Liver (tissue), 9 donors: Measurements from ENCODE around the gene TSPAN19. TPM values are rescaled to one million over a fixed set of nuclear protein-coding genes. Genes with fewer than 3 reads are reported as not detected.

Experiments used
- DNase-seq: peaks from one replicate; pipeline ENCODE4 v3.0.0-alpha.2; 2017; ENCODE audit warnings: low spot score
- H3K27ac ChIP-seq, 2 donors: one replicate each; pipeline ENCODE4 v1.7.0; 2013; ENCODE audit warnings: inconsistent platforms in 2 of 2, low read length in 2 of 2, control low read depth in 1 of 2, low read depth in 1 of 2, mild to moderate bottlenecking in 1 of 2
- H3K27me3 ChIP-seq, 4 donors: one replicate each; pipeline versions ENCODE4 v1.6.1 to v1.7.0; 2013; ENCODE audit warnings: low read length in 3 of 4, inconsistent platforms in 1 of 4, mild to moderate bottlenecking in 1 of 4, moderate library complexity in 1 of 4; ENCODE audit not compliant: control insufficient read depth in 4 of 4, insufficient read depth in 4 of 4
- H3K36me3 ChIP-seq, 4 donors: one replicate each; pipeline versions ENCODE4 v1.6.1 to v1.7.0; 2013; ENCODE audit warnings: low read length in 3 of 4, mild to moderate bottlenecking in 3 of 4, low read depth in 1 of 4, moderate library complexity in 1 of 4; ENCODE audit not compliant: control insufficient read depth in 4 of 4, insufficient read depth in 3 of 4
- H3K4me1 ChIP-seq, 4 donors: one replicate each; pipeline versions ENCODE4 v1.6.1 to v1.7.0; 2013; ENCODE audit warnings: low read length in 3 of 4, mild to moderate bottlenecking in 3 of 4, moderate library complexity in 1 of 4; ENCODE audit not compliant: control insufficient read depth in 4 of 4, insufficient read depth in 4 of 4
- H3K4me3 ChIP-seq, 3 donors: one replicate each; pipeline versions ENCODE4 v1.6.1 to v1.7.0; 2013; ENCODE audit warnings: low read length in 3 of 3, control low read depth in 1 of 3, low read depth in 1 of 3, mild to moderate bottlenecking in 1 of 3
- H3K9ac ChIP-seq, 2 donors: one replicate each; pipeline ENCODE4 v1.7.0; 2013; ENCODE audit warnings: low read length in 2 of 2, mild to moderate bottlenecking in 2 of 2, moderate library complexity in 2 of 2, control low read depth in 1 of 2, low read depth in 1 of 2
- H3K9me3 ChIP-seq, 4 donors: one replicate each; pipeline versions ENCODE4 v1.6.1 to v1.7.0; 2013; ENCODE audit warnings: low read length in 3 of 4; ENCODE audit not compliant: control insufficient read depth in 4 of 4
- CTCF ChIP-seq: fragments of 150-350 bp; IDR thresholded peaks from 2 replicates; pipeline ENCODE4 v1.5.1; 2017; ENCODE audit warnings: improper control_type of control experiment, low read depth, low read length; ENCODE audit not compliant: missing input control
- EGR1 ChIP-seq, 2 donors: IDR thresholded peaks; 2 replicates each; pipeline ENCODE4 v1.6.1; 2016 to 2018; ENCODE audit warnings: antibody characterized with exemption in 2 of 2, low read depth in 2 of 2
- FOXA1 ChIP-seq: IDR thresholded peaks from 2 replicates; pipeline ENCODE4 v1.6.1; 2016; ENCODE audit warnings: antibody characterized with exemption
- FOXA2 ChIP-seq: IDR thresholded peaks from 2 replicates; pipeline ENCODE4 v1.6.1; 2016; ENCODE audit warnings: antibody characterized with exemption
- GABPA ChIP-seq, 2 donors: IDR thresholded peaks in 1 of 2; conservative IDR thresholded peaks in 1 of 2; 2 replicates each; pipeline ENCODE4 v1.6.1; 2016; ENCODE audit warnings: antibody characterized with exemption in 2 of 2, mild to moderate bottlenecking in 1 of 2, moderate library complexity in 1 of 2
- HNF4G ChIP-seq: IDR thresholded peaks from 2 replicates; pipeline ENCODE4 v1.6.1; 2016; ENCODE audit warnings: antibody characterized with exemption
- JUND ChIP-seq, 2 donors: IDR thresholded peaks; 2 replicates each; pipeline ENCODE4 v1.6.1; 2016; ENCODE audit warnings: antibody characterized with exemption in 2 of 2
- MAX ChIP-seq: IDR thresholded peaks from 2 replicates; pipeline ENCODE4 v1.6.1; 2016; ENCODE audit warnings: antibody characterized with exemption
- NR2F2 ChIP-seq: IDR thresholded peaks from 2 replicates; pipeline ENCODE4 v1.6.1; 2016; ENCODE audit warnings: antibody characterized with exemption
- RAD21 ChIP-seq, 2 donors: IDR thresholded peaks; 2 replicates each; pipeline ENCODE4 v1.6.1; 2016; ENCODE audit warnings: antibody characterized with exemption in 2 of 2, mild to moderate bottlenecking in 2 of 2
- RXRA ChIP-seq, 2 donors: IDR thresholded peaks; 2 replicates each; pipeline ENCODE4 v1.6.1; 2017 to 2018; ENCODE audit warnings: antibody characterized with exemption in 2 of 2, mild to moderate bottlenecking in 1 of 2
- SP1 ChIP-seq: IDR thresholded peaks from 2 replicates; pipeline ENCODE4 v1.6.1; 2018; ENCODE audit warnings: antibody characterized with exemption, mild to moderate bottlenecking
- TAF1 ChIP-seq: conservative IDR thresholded peaks from 2 replicates; pipeline ENCODE4 v1.6.1; 2016; ENCODE audit warnings: antibody characterized with exemption, mild to moderate bottlenecking
- YY1 ChIP-seq: IDR thresholded peaks from 2 replicates; pipeline ENCODE4 v1.6.1; 2016; ENCODE audit warnings: antibody characterized with exemption, mild to moderate bottlenecking
- ZBTB33 ChIP-seq: IDR thresholded peaks from 2 replicates; pipeline ENCODE4 v1.6.1; 2016; ENCODE audit warnings: antibody characterized with exemption
- WGBS: extraction: QIAGEN DNeasy Blood & Tissue Kit; methylation state at CpG from one replicate; pipeline ENCODE4 v1.1.7; 2013; 5-methylcytosine and 5-hydroxymethylcytosine counted together
- polyA plus RNA-seq, 2 donors: library from polyadenylated mRNA; stranded (reverse) in 1 of 2; unstranded in 1 of 2; fragments of 200-250 nt in 1 of 2; fragments of >200 nt in 1 of 2; fragmentation: Nextera tagmentation in 1 of 2; extraction: Ambion mirVana in 1 of 2; gene quantifications; one replicate each; pipeline versions ENCODE4 v1.2.1 to v1.2.3, GENCODE V29; 2013 to 2015
- total RNA-seq, 2 donors: library from RNA; depleted of rRNA; stranded (reverse); fragments of >200 nt; gene quantifications; one replicate each; pipeline ENCODE4 v1.2.3, GENCODE V29; 2014
- TF ChIP-seq, protein P1 (sequence below): IDR thresholded peaks from 2 replicates; pipeline ENCODE4 v1.6.1; 2016; ENCODE audit warnings: antibody characterized with exemption
- TF ChIP-seq, protein P2 (sequence below): IDR thresholded peaks from 2 replicates; pipeline ENCODE4 v1.6.1; 2016; ENCODE audit warnings: antibody characterized with exemption, mild to moderate bottlenecking
- donor health status: healthy.
- donor health status: healthy.
- donor health status: healthy.
- donor health status: healthy.
- donor health status: healthy.

The TSPAN19 gene
- total and polyA plus RNA-seq, 4 donors: not detected

GRCh38 chr12:84982888-84983287 lies 53.2 kb downstream of the TSPAN19 start:
- no peaks in the 10 kb centered on the region for H3K36me3 ChIP-seq
- no peak overlapping the region for H3K9ac ChIP-seq
- peaks cover 0 to 5% (median 2%) of the 10 kb centered on the region in 4 donors for H3K27me3 ChIP-seq
- H3K4me3 ChIP-seq: no peak overlapping the region
- WGBS: 75% methylated on average over 1 of the region's 1 CpG
- no peaks in the 10 kb centered on the region for H3K4me1 ChIP-seq
- no peak for DNase-seq
- no peaks in the 10 kb centered on the region for H3K9me3 ChIP-seq
- H3K27ac ChIP-seq: no peak overlapping the region
- TF ChIP-seq FOXA1 (no peak), CTCF (no peak), ZBTB33 (no peak), SP1 (no peak), RXRA (IDR thresholded peaks at IDR 0.05) (no peak), MAX (no peak), TAF1 (no peak), HNF4G (no peak), JUND (IDR thresholded peaks at IDR 0.05) (no peak), RAD21 (IDR thresholded peaks at IDR 0.05) (no peak), EGR1 (IDR thresholded peaks at IDR 0.05; ENCODE audit: low read depth in 2 of 2) (no peak), YY1 (no peak), GABPA (IDR thresholded peaks at IDR 0.05 in 1 of 2, conservative IDR thresholded peaks at IDR 0.05 in 1 of 2) (no peak), FOXA2 (no peak), NR2F2 (no peak)
- TF ChIP-seq, protein P1, sequence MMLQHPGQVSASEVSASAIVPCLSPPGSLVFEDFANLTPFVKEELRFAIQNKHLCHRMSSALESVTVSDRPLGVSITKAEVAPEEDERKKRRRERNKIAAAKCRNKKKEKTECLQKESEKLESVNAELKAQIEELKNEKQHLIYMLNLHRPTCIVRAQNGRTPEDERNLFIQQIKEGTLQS: no peak
- TF ChIP-seq, protein P2, sequence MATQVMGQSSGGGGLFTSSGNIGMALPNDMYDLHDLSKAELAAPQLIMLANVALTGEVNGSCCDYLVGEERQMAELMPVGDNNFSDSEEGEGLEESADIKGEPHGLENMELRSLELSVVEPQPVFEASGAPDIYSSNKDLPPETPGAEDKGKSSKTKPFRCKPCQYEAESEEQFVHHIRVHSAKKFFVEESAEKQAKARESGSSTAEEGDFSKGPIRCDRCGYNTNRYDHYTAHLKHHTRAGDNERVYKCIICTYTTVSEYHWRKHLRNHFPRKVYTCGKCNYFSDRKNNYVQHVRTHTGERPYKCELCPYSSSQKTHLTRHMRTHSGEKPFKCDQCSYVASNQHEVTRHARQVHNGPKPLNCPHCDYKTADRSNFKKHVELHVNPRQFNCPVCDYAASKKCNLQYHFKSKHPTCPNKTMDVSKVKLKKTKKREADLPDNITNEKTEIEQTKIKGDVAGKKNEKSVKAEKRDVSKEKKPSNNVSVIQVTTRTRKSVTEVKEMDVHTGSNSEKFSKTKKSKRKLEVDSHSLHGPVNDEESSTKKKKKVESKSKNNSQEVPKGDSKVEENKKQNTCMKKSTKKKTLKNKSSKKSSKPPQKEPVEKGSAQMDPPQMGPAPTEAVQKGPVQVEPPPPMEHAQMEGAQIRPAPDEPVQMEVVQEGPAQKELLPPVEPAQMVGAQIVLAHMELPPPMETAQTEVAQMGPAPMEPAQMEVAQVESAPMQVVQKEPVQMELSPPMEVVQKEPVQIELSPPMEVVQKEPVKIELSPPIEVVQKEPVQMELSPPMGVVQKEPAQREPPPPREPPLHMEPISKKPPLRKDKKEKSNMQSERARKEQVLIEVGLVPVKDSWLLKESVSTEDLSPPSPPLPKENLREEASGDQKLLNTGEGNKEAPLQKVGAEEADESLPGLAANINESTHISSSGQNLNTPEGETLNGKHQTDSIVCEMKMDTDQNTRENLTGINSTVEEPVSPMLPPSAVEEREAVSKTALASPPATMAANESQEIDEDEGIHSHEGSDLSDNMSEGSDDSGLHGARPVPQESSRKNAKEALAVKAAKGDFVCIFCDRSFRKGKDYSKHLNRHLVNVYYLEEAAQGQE: no peak

- no peaks in the 10 kb centered on the region for H3K9me3 ChIP-seq
- 36% methylated on average over 1 of the region's 1 CpG for WGBS
- DNase-seq: no peak
- H3K4me3 ChIP-seq: no peak overlapping the region
- TF ChIP-seq HNF4G (no peak), RXRA (IDR thresholded peaks at IDR 0.05) (no peak), CTCF (no peak), NR2F2 (no peak), TAF1 (no peak)
- H3K4me1 ChIP-seq: no peaks in the 10 kb centered on the region
- H3K27ac ChIP-seq: no peak overlapping the region
- H3K27me3 ChIP-seq: peaks cover 0 to 3% (median 0%) of the 10 kb centered on the region in 4 donors
- H3K36me3 ChIP-seq: no peaks in the 10 kb centered on the region
- H3K9ac ChIP-seq: no peak overlapping the region
Observed at GRCh38 chr12:84978921-84979320, 57.2 kb downstream of the TSPAN19 start.
